K562 (cell line): Measurements from ENCODE around the gene CPT1C. TPM values are rescaled to one million over a fixed set of nuclear protein-coding genes. Genes with fewer than 3 reads are reported as not detected.

Source experiments
- MEIS2 ChIP-seq: fragments of 450-650 bp; IDR thresholded peaks from 2 replicates; pipeline ENCODE4 v1.6.1; 2014; ENCODE audit warnings: mild to moderate bottlenecking; ENCODE audit not compliant: partially characterized antibody
- MGA ChIP-seq: fragments of 450-650 bp; IDR thresholded peaks from 2 replicates; pipeline ENCODE4 v1.6.1; 2016; ENCODE audit warnings: mild to moderate bottlenecking, moderate library complexity
- POLR2AphosphoS5 ChIP-seq: IDR thresholded peaks from 2 replicates; pipeline ENCODE4 v1.6.1; 2011; ENCODE audit warnings: mild to moderate bottlenecking, low read depth, low read length, moderate library complexity; ENCODE audit not compliant: control insufficient read depth, insufficient read depth
- POLR2B ChIP-seq: fragments of 450-650 bp; IDR thresholded peaks from 2 replicates; pipeline ENCODE4 v1.6.1; 2018; ENCODE audit warnings: low read depth; ENCODE audit not compliant: partially characterized antibody
- RBM17 ChIP-seq: fragments of 200-400 bp; formaldehyde crosslinking; IDR thresholded peaks from 2 replicates; pipeline ENCODE4 v1.6.1; 2017; ENCODE audit warnings: low read depth, mild to moderate bottlenecking, low read length, borderline replicate concordance
- SPI1 ChIP-seq: IDR thresholded peaks from 2 replicates; pipeline ENCODE4 v1.6.1; 2011; ENCODE audit warnings: low read depth, low read length, control low read depth, borderline replicate concordance
- SRSF1 ChIP-seq: fragments of 200-400 bp; formaldehyde crosslinking; IDR thresholded peaks from 2 replicates; pipeline ENCODE4 v1.6.1; 2017; ENCODE audit warnings: mild to moderate bottlenecking, low read depth, low read length, moderate library complexity
- TEAD1 ChIP-seq, 2 experiments: fragments of 450-650 bp in 1 of 2; sonication (generic) in 1 of 2; formaldehyde crosslinking; IDR thresholded peaks; 2 replicates each; pipeline versions ENCODE4 v1.4.0 to v1.8.0; 2020 to 2022; ENCODE audit warnings: mild to moderate bottlenecking in 2 of 2, missing genetic modification reagents in 1 of 2
- ZBTB9 ChIP-seq: fragments of 450-650 bp; formaldehyde crosslinking; IDR thresholded peaks from 2 replicates; pipeline ENCODE4 v1.4.0; 2020; ENCODE audit warnings: mild to moderate bottlenecking, moderate library complexity
- ZNF696 ChIP-seq: fragments of 250-450 bp; sonication (Bioruptor Pico); conservative IDR thresholded peaks from 2 replicates; pipeline ENCODE4 v1.4.0; 2020; ENCODE audit warnings: mild to moderate bottlenecking, moderate library complexity
- ZNF717 ChIP-seq: fragments of 250-450 bp; sonication (Bioruptor Pico); IDR thresholded peaks from 2 replicates; pipeline ENCODE4 v1.5.0; 2021
- polyA plus RNA-seq, 8 experiments: library from polyadenylated mRNA; depleted of rRNA in 4 of 8; stranded (reverse) in 5 of 8; unstranded in 3 of 8; fragments of >200 nt; fragmentation: Nextera tagmentation in 2 of 8; fragmentation: Illumina TruSeq in 1 of 8; extraction: Ambion mirVana in 2 of 8; extraction: Trizol in 1 of 8; gene quantifications; 2 replicates each; pipeline versions ENCODE4 v1.2.1 to v1.2.3, GENCODE V29; 2011 to 2014; ENCODE audit warnings: inconsistent platforms in 1 of 8, missing spikeins in 1 of 8
- total RNA-seq, 7 experiments: library from RNA; depleted of rRNA in 6 of 7; stranded (reverse); fragments of >200 nt in 6 of 7; fragmentation: Illumina TruSeq in 2 of 7; extraction: Trizol in 2 of 7; gene quantifications; 2 replicates each; pipeline versions ENCODE4 v1.2.1 to v1.2.3, GENCODE V29; 2011 to 2021; ENCODE audit warnings: low replicate concordance in 1 of 7
- TF ChIP-seq, protein P1 (sequence below): IDR thresholded peaks from 2 replicates; pipeline ENCODE4 v1.6.1; 2011; ENCODE audit warnings: borderline replicate concordance, low read depth, mild to moderate bottlenecking, moderate library complexity, low read length; ENCODE audit not compliant: insufficient read depth, poor library complexity, severe bottlenecking

The CPT1C gene
- total and polyA plus RNA-seq, 9 of the 15 experiments (the other 6 are each of a cell fraction or from before 2014, with no cell fraction given) = 1.9 to 12.3 (median 3.0) TPM

- 0 out of 2 replicates have a peak, but pooled peaks have one; percentile 13 for TF ChIP-seq POLR2AphosphoS5
- no peak for TF ChIP-seq ZNF696 (CRISPR knock-in tag)
- peak; percentile 21 for TF ChIP-seq MEIS2
- no peak for TF ChIP-seq ZBTB9
- TF ChIP-seq ZNF717 (CRISPR knock-in tag) = no peak
- TF ChIP-seq POLR2B = peak; percentile 49
- no peak for TF ChIP-seq SRSF1
- 0 out of 2 replicates have a peak, but pooled peaks have one; percentile 21 for TF ChIP-seq SPI1
- TF ChIP-seq TEAD1 (CRISPR knock-in tag; IDR thresholded peaks at IDR 0.05) = no peak
- no peak for TF ChIP-seq RBM17
- TF ChIP-seq, protein P1, sequence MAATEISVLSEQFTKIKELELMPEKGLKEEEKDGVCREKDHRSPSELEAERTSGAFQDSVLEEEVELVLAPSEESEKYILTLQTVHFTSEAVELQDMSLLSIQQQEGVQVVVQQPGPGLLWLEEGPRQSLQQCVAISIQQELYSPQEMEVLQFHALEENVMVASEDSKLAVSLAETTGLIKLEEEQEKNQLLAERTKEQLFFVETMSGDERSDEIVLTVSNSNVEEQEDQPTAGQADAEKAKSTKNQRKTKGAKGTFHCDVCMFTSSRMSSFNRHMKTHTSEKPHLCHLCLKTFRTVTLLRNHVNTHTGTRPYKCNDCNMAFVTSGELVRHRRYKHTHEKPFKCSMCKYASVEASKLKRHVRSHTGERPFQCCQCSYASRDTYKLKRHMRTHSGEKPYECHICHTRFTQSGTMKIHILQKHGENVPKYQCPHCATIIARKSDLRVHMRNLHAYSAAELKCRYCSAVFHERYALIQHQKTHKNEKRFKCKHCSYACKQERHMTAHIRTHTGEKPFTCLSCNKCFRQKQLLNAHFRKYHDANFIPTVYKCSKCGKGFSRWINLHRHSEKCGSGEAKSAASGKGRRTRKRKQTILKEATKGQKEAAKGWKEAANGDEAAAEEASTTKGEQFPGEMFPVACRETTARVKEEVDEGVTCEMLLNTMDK = peak; percentile 60
- TF ChIP-seq MGA = peak; percentile 66; the same call in 1 of the 2 replicates
Observed at GRCh38 chr19:49761625-49762311, 70.9 kb downstream of the CPT1C start (continued).
